Stimulated activated CD4-positive, alpha-beta T cell treated with anti-CD3 and anti-CD28 coated beads, Interleukin-15, amount 100 ng/mL, for 24 hours (primary cell): Measurements from ENCODE around the gene XRN2.
"Not testable (repeated sequence)": the region's sequence is repeated elsewhere in the genome, so short reads cannot be mapped to it uniquely, and the experiment has no call there.

Source experiments
- DNase-seq: peaks from one replicate; pipeline ENCODE4 v3.0.0-alpha.2; 2020

The XRN2 gene

GRCh38 chr20:21355981-21356380 is 52.9 kb downstream of the XRN2 start:
- DNase-seq = no peak

GRCh38 chr20:21356386-21356785 is 53.3 kb downstream of the XRN2 start:
- DNase-seq = no peak

- DNase-seq = no peak
These were observed 54.7 kb downstream of the XRN2 start for GRCh38 chr20:21357844-21358243.

GRCh38 chr20:21358737-21359136 is 55.6 kb downstream of the XRN2 start:
- no peak for DNase-seq

GRCh38 chr20:21360705-21361104 is 57.6 kb downstream of the XRN2 start:
- DNase-seq = no peak

- DNase-seq = no peak
These were observed 58.1 kb downstream of the XRN2 start for GRCh38 chr20:21361266-21361665.

GRCh38 chr20:21364413-21364812 is 61.3 kb downstream of the XRN2 start:
- no peak for DNase-seq

GRCh38 chr20:21365771-21366170 is 62.6 kb downstream of the XRN2 start:
- DNase-seq = no peak

GRCh38 chr20:21366273-21366672 is 63.1 kb downstream of the XRN2 start:
- DNase-seq = not testable (repeated sequence)

GRCh38 chr20:21368791-21369190 is 65.7 kb downstream of the XRN2 start:
- no peak for DNase-seq

- no peak for DNase-seq
These were observed 68.1 kb downstream of the XRN2 start for GRCh38 chr20:21371193-21371592.

- no peak for DNase-seq
These were observed 68.9 kb downstream of the XRN2 start for GRCh38 chr20:21372016-21372415.

- DNase-seq = no peak
These were observed 70.3 kb downstream of the XRN2 start for GRCh38 chr20:21373436-21373835.

GRCh38 chr20:21376626-21377025 is 73.5 kb downstream of the XRN2 start:
- DNase-seq = no peak

- no peak for DNase-seq
These were observed 74.6 kb downstream of the XRN2 start for GRCh38 chr20:21377701-21378100.

- DNase-seq = no peak
These were observed 75.1 kb downstream of the XRN2 start for GRCh38 chr20:21378259-21378658.

GRCh38 chr20:21380711-21381110 is 77.6 kb downstream of the XRN2 start:
- DNase-seq = no peak

GRCh38 chr20:21381619-21382018 is 78.5 kb downstream of the XRN2 start:
- DNase-seq = no peak

- no peak for DNase-seq
These were observed 81.3 kb downstream of the XRN2 start for GRCh38 chr20:21384308-21384892.

- DNase-seq = no peak
These were observed 83.0 kb downstream of the XRN2 start for GRCh38 chr20:21386111-21386510.

- DNase-seq = no peak
These were observed 84.4 kb downstream of the XRN2 start for GRCh38 chr20:21387528-21387927.

- no peak for DNase-seq
These were observed 85.4 kb downstream of the XRN2 start for GRCh38 chr20:21388566-21388965.

GRCh38 chr20:21389368-21389767 is 86.2 kb downstream of the XRN2 start:
- DNase-seq = no peak

- DNase-seq = no peak
These were observed 87.6 kb downstream of the XRN2 start for GRCh38 chr20:21390768-21391167.

GRCh38 chr20:21391185-21391971 is 88.2 kb downstream of the XRN2 start:
- DNase-seq = peak; percentile 21
